ENCODE results near the gene LCMT1.

Gene LCMT1

DNA sequence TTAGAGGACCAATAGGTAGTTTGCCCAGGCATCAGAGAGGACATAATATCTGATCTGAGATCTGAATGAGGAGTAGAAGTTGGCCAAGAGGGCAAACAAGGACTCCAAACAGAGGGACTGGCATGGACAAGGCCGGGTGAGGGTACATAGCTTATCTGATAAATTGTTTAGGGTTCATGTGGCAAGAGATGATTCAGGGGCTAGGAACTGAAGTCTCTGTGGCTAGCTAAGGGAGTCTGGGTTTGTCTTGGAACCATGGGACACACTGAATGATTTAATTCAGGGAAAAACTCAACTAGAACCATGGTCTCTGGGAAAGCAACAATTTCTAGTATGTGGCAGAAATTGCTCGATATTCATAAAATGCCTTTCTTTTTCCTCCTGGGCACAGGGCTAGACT lies 101.1 kb downstream of the LCMT1 start:
- DNase-seq, result no peak

DNA sequence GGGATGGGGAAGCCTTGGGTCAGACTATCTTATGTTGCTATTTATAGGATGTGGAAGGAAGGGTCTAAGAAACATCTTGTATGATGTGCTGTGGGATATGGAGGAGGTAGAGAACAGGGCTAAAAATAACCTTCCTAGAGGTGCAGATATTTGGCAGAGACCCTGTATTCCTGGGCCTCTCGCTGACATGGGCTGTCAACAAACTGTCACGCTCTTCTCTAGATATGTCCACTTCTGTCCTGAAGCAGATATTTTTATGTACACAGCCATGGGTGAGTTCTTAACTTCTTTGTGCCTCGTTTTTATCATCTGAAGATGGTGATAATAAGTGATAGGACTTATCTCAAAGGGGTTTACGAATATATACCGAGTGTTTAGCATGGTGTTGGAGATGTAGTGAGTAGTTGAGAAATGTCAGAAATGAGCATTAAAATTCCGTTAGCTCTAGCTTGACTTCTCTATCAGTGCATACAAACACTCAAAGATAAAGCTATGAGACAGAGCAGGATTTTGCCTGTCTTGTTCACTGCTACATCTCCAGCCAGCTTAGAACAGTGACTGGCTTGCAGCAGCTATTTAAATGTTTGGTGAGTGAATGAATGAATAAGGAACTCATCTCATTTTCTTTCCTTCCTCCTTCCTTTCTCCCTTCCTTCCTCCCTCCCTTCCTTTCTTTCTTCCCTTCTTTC lies 102.3 kb downstream of the LCMT1 start:
- DNase-seq, result no peak

DNA sequence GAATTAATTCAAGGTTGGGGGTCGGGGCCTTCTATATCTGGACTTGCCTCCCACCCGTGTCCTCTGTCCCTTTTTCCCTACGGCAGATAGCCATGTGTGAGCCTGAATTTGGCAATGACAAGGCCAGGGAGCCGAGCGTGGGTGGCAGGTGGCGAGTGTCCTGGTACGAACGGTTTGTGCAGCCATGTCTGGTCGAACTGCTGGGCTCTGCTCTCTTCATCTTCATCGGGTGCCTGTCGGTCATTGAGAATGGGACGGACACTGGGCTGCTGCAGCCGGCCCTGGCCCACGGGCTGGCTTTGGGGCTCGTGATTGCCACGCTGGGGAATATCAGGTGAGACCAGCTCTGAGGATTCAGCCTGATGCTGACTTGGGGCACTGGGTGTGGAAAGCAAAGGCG lies 105.6 kb downstream of the LCMT1 start:
- no peak for DNase-seq

DNA sequence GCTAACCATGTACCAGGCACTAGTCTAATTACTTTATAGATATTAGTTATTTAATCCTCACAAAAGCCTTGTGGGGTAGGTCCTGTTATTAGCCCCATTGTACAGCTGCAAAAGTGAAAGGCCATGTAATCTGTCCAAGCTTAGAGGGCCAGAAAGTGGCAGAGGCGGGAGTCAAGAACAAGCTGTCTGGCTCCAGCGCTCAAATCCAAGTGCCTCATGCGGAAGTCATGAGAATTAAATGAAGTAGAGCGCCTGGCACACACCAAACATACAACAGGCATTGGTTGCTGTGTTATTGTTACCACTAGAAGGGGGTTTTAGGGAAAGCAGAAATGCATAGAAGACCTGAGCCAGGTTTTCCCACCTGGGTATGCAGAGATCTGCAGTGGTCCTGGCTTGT lies 106.4 kb downstream of the LCMT1 start:
- DNase-seq, result no peak

DNA sequence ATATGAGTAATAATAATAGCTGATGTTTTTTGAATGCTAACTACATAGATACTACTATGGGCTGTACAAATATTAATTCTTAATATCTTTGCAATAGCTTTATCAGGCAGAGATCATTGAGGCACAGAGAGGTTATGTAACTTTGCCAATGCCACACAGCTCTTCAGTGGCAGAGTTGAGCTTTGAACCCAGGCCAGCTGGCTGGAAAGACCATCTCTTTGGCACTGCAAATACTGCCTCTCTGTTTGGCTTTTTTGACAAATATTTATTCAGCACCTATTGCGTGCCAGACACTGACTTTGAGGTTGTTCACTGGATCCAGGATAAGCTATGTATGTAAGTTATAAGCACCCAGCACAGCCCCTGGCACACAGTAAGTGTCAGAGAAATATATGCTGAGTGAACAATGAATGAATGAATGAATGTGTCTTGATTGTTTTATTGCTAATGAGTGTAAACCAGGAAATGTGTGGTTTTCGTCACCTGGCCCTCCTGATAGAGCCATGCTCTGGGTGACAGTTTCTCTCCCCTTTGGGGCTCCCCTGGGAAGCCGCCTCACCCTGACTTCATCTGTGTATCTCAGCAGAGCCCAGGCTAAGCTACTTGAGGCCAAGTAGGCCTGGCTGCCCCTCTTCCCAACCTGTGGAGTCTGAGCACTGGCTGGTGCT lies 107.7 kb downstream of the LCMT1 start:
- DNase-seq, result no peak

DNA sequence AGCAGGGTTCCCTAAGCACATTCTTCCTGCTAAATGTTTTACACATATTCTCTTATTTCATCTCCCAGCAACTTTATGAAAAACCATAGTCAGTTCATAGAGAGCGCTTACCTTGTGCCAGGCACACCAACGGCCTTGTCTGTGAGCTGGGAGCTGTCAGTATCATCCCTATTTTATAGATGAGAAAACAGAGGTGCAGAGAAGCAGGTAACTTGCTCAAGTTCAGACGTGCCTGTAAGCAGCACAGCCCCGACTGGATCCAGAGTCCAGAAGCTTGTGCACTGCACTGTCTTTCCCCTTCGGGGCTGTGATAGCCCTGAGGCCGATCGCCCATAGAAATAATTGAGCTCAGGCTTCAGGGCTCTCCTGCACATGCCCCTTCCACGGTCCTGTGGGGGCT lies 111.4 kb downstream of the LCMT1 start:
- DNase-seq, result no peak

DNA sequence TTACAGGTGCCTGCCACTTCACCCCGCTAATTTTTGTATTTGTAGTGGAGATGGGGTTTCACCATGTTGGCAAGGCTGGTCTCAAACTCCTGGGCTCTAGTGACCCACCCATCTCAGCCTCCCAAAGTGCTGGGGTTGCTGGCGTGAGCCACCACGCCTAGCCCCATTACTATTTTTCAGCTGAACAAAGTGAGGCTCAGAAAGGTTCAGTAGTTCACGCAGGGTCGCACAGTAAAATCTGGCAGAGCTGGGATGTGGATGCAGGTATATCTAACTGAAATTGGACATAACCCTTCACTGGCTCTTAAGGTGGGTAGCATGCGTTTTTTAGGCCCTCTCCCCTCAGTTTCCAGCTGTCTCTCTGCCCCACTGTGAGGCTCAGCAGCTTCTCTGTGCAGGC lies 112.4 kb downstream of the LCMT1 start:
- no peak for DNase-seq

DNA sequence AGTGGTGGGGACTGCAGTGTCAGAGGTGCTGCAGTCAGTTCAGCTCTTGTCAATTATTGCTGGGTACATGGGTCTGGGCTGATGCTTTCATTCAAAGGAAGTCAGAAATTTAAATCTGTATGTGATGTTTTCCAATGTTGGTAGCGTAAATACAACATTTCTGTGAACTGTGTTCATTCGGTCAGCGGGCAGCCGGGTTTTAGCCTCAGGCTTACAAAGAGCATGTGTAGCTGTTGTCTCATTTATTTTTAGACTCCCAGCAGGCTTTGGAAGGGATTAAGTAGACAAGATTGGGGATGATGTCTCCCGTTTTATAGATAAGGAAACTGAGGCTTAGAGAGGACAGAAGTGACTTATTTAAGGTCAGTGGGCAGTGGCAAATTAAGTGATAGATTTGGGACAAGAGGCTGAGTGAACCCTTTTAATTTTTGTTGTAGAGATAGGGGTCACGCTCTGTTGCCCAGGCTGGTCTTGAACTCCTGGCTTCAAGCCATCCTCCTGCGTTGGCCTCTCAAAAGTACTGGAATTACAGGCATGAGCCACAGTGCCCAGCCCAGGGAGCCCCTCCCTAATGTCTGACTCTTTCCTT lies 113.3 kb downstream of the LCMT1 start:
- no peak for DNase-seq

Data from NCI-H226 (cell line).